Measurements from ENCODE around the gene ASTN2.

Gene ASTN2

DNA sequence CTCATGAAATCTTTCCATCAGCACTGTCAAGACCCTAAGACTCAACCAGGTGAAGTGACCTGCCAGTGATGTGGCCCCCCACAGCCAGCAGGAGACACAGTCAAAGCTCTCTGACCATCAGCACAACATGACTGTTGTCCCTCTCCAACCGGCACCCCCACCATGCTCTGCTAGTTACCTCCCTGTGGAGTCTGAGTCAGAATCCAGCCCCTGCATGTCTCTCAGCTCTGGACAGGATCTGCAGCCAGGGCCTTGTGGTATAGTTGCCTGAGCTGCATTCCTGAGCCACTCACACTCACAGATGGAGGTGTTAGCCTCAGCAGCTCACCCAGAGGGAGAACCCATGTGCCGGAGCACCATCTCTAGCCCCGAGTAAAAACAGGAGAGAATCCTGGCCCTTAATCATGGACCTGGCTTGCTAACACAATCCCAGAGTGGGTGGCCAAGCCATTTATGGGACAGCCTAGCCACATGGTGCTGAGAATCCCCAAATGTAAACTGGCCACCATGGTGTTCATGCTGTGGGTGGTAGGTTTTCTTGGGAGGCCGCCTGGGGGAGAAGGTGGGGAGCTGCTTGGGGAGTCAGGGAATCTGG is 1023.5 kb downstream of the ASTN2 start:
- no peak for DNase-seq

DNA sequence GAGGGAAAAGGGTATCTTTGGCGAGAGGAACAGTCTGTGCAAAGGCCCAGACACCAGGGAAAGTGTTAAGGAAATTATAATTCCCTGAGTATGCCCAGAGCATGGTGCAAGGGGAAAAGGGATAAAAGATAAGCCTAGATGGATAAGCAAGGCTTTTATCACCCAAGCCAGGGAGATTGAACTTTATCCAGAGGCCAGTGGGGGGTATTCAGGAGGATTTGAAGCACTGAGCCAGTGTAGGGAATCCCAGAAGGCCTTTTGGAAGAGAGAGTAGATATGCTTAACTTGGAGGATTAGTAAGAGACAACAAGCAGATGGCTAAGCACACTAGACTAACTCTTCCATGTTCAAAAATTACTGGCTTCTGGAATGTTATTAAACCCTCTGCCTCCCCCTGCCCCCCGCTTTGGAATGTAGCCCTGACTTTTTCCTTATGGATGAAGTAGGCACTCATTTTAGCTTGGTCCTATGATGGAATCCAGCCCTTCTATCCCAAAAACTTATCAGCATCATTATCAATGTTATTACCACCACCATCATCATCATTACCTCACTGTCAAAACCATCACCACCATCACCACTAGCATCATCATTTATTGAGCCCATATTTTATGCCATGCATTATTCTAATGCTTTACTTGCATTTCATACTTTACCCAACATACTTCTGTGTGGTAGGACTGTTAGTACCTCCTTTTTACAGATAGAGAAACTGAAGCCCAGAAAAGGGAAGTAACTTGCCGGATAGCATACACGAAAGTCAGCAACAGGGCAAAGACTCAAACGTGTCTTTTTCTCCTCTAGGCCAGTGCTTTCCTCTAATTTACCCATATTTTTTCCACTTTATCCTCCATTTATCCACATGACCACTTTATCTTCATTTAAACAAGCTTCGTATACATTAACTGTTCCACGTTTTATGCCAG is 1024.3 kb downstream of the ASTN2 start:
- no peak for DNase-seq

DNA sequence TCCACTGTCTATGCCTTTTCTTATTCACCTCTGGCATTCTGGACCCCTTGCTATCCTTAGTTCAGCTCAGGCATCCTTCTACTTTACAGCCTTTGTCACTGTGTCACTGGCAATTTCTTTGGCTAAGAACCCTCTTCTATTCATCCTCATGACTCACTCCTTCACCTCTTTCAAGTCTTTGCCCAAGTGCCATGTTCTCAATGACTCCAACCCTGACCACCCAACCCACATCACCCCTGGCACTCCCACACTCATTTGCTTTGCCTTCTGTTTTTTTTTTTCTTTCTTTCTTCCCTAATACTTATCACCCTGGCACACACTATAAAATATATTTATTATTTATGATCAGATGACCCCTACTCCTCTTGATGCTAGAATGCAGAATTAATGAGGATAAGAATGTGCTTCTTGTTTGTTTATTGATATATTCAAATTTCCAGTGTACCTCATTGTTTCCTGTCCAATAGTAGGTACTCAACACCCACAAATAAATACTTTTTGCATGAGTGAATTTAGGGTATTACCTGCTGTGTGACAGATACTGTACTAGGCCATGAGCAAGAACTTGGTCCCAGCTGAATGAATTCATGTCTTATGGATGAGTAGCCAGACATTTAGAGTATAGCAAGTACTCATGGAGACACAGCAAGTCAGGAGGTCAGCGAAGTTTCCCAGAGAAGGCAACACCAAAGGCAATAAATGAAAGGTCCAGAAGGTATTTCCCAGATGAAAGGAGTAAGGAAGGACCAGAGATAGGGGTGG is 1025.1 kb downstream of the ASTN2 start:
- no peak for DNase-seq

DNA sequence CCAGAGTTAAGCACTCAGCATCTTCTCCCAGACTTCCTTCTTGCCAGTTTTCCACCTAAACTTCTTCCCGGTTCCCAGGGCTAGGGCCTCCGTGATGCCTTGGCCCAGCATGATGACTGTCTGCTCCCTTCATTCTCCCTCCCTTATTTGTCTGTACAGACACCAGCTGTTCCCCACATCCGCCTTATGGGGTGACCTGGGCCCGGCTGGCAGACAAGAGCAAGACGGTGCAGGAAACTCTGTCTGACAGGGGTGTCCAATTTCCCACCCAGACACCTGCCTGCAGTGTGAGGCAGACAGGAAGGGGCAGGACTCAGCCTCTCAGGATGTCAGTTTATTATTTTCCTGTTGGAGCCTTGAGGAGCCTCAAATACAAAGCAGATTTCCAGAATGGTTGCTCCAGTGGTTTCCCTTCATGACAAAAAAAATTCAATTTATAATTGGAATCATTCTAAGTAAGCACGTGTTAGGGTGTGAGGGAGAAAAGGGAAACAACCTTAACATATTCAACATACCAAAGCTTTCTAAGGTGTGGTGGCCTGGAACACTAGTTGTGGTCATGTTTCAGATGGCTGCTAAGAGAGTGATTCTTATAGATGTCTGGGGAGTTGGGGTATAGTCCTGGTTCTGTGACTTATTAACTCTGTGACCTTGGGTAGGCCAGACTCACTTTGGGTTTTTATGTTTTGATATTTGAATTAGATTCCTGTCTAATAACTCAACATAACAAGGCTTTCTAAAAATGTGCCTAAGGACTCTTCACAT is 1026.7 kb downstream of the ASTN2 start:
- no peak for DNase-seq

DNA sequence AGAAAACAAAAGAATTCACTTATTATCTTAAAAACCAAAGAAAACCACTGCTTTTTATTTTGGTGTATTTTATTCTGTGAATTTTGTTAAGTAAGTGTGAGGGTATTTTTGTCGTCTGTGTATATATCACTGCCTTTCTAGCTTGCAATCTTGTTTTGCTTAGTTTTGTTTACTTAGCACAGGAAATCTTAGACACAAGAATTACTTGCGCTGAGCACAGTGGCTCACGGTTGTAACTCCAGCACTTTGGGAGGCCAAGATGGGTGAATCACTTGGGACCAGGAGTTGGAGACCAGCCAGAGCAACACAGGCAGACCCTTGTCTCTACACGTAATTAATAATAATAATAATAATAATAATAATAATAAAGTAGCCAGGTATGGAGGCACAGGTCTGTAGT is 1030.9 kb downstream of the ASTN2 start:
- DNase-seq = no peak

DNA sequence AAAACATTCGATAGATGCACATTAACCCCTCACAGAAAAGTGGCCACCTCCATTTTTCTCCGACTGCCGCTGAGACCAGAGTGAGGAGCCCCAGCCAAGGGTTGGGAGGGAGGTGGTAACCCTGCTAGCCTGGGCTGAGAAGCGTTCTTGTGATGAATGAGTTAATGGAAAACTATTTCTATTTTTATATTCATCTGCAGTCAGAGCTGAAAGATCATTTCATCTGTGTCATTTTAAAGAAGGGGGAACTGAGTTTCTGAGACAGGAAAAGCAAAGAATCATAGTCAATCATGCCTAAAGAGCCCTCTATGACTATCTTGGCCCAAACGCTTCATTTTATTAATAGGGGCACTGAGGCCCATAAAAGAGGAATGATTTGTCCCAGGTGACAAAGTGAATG is 1031.7 kb downstream of the ASTN2 start:
- DNase-seq = no peak

DNA sequence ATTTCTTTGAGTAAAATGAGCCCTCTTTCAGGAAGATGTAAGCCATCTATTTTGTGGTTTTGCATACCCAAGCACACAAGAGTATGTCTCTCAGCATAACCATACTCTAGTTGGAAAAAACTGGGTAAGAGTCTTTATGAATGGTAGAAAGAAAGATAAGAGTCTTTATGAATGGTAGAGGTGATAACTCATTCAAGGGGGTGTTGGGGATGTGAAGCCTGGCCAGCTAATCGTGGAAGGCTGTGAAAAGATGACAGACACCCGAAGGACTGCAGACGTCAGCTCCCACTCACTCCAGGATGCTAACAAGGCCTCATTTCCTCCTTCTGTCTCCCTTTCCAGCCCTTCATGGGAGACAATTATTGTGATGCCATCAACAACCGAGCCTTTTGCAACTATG is 1032.8 kb downstream of the ASTN2 start:
- no peak for DNase-seq

DNA sequence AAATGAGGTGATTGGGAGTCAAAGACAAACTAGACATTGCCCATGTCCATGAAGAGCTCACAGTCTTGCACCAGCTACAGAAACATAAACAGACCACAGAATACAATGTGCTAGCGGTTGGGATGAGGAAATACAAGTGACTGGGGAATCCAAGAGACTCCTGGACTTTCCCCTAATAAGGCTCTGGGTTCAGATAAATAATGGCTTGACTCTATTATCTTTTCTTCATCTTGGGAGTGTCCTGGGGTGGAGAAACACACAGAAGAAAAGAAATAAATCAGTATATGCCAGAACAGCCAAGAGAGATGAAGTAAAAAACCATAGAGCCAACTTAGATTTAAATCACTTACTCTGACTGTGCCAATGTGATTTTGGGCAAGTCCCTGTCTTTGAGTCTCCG is 1033.5 kb downstream of the ASTN2 start:
- DNase-seq = no peak

DNA sequence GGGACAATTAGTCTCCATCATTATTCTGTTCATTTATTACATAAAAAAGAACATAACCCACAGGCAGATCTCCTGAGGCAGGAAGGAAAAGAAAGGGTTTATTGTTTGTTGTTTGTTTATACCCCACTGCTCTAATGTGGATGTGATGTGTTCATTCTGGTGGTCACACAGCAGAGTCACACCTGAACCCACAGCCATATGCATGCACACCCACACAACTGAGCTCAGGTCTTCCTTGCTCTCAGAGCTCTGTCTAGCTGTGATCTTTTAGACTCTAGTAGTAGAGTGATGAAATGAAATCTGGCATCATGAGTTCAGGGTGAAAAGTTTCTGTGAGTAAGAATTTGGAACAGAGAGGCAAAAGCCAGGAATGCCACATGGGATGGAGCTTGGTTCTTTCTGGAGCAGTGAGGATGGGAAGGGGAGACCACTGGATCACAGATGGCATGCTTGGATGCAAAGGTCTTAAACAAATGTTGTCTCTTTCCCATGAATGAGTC is 1034.3 kb downstream of the ASTN2 start:
- DNase-seq = no peak

DNA sequence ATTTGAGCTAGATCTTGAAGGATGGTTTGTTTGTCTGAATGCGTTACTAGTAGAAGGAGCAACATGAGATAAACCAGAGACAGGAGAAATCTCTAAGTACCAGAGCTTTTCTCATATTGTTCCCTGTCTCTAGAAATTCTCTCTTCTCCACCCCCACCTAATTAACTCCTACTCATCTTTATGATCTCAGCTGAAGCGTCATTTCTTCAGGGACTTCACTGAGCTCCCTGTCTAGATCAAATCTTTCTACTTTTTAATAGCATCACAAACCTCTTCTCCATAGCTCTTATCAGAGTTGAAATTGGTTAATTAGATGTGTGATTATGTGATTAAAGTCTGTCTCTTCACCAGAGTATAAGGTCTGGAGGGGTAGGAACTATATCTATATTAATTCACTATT is 1035.0 kb downstream of the ASTN2 start:
- no peak for DNase-seq

DNA sequence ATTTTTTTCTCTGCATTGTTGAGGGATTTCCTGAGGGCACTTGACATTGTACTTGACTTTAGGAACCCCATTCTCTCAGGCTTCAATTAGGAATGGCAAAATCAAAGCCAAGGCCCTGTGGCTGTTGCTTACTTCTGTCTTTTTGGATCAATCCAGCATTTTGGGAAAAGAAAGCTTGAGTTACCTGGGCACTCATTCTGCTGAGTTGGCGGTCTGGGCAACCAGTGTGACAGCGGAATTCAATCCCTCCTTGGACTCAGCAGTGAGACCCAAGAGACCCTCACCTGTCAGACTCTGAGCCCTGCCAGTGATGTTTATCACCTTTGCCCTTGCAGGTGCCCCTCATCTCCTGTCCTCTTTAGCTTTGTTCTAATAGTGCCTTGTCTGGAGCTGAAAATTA is 1036.0 kb downstream of the ASTN2 start:
- DNase-seq = no peak

DNA sequence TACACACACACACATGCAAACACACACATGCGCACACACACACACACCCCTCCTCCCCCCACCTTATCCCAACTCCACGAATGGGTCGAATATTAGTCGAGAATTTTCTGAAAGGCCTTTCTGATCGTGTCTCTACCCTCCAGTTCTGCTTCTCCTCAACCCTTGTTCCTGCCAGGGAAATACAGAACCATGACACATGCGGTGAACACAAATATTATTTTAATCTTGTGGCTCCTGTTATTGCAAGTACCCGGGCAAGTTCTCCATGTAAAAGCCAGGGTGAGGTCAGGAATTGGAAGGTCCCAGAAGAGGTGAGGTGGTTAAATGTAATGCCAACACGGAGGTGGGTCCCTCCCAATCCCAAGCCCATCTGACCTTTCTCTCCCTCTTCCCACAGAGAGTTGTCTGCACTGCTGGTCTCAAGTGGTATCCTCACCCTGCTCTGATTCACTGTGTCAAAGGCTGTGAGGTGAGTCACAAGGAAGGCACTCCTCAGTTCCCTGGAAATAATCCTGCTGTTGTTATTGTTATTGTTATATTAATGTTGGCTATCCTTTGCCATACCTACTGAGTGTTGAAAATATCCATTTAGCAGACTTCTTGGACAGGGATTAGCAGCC is 1037.6 kb downstream of the ASTN2 start:
- no peak for DNase-seq
